ENCODE data around the gene ARHGDIA.

- TF ChIP-seq CTCF (IDR thresholded peaks at IDR 0.05) (no peak), CBFB (CRISPR knock-in tag; IDR thresholded peaks at IDR 0.05; ENCODE audit: low read depth) (no peak), NR3C1 (CRISPR knock-in tag; conservative IDR thresholded peaks at IDR 0.05; ENCODE audit: low read depth) (no peak), FOXJ3 (CRISPR knock-in tag; IDR thresholded peaks at IDR 0.05; ENCODE audit: borderline replicate concordance) (no peak), JUN (CRISPR knock-in tag; IDR thresholded peaks at IDR 0.05) (no peak), CREB1 (CRISPR knock-in tag; IDR thresholded peaks at IDR 0.05) (no peak), ATF2 (CRISPR knock-in tag; IDR thresholded peaks at IDR 0.05; ENCODE audit: borderline replicate concordance, low read depth) (no peak), OVOL2 (CRISPR knock-in tag; IDR thresholded peaks at IDR 0.05; ENCODE audit: borderline replicate concordance) (no peak), E2F1 (CRISPR knock-in tag; IDR thresholded peaks at IDR 0.05) (no peak), IRF1 (CRISPR knock-in tag; IDR thresholded peaks at IDR 0.05) (no peak)
- TF ChIP-seq, protein P1, sequence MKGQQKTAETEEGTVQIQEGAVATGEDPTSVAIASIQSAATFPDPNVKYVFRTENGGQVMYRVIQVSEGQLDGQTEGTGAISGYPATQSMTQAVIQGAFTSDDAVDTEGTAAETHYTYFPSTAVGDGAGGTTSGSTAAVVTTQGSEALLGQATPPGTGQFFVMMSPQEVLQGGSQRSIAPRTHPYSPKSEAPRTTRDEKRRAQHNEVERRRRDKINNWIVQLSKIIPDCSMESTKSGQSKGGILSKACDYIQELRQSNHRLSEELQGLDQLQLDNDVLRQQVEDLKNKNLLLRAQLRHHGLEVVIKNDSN (CRISPR knock-in tag; IDR thresholded peaks at IDR 0.05): no peak
These were observed 46.5 kb downstream of the ARHGDIA start for GRCh38 chr17:81824595-81824994.
